Measurements from ENCODE around the gene KYNU.

The KYNU gene

GRCh38 chr2:143058851-143059250 lies 181.4 kb downstream of the KYNU start:
- H3K27me3 ChIP-seq (ENCODE audit: insufficient read depth, low read length) = no peaks in the 10 kb centered on the region
- no peaks in the 10 kb centered on the region for H3K36me3 ChIP-seq (ENCODE audit: insufficient read depth, low read length)
- H2AFZ ChIP-seq (ENCODE audit: low read length) = no peak overlapping the region
- H3K9ac ChIP-seq (ENCODE audit: low read length) = no peak overlapping the region
- H3K9me2 ChIP-seq (ENCODE audit: low read depth, low read length) = no peaks in the 10 kb centered on the region; the same call in 1 of the 2 replicates
- no peaks in the 10 kb centered on the region for H3K4me1 ChIP-seq (ENCODE audit: insufficient read depth, low read length, severe bottlenecking)
- no peaks in the 10 kb centered on the region for H3F3A ChIP-seq (ENCODE audit: insufficient read depth, low read length)
- H3K9me3 ChIP-seq (ENCODE audit: low read length) = peaks cover 7% of the 10 kb centered on the region; the same call in 1 of the 2 replicates
- H3K79me2 ChIP-seq (ENCODE audit: insufficient read depth, low read length) = no peaks in the 10 kb centered on the region
- no peak for TF ChIP-seq CTCF (IDR thresholded peaks at IDR 0.05; ENCODE audit: low read length)
- no peak for TF ChIP-seq EZH2 (IDR thresholded peaks at IDR 0.05; ENCODE audit: borderline replicate concordance, low read length)
- no peak overlapping the region for H3K4me2 ChIP-seq (ENCODE audit: low read length)
- H4K20me1 ChIP-seq (ENCODE audit: insufficient read depth, low read length) = no peaks in the 10 kb centered on the region
- no peak overlapping the region for H3K4me3 ChIP-seq (ENCODE audit: low read depth, low read length, poor library complexity, severe bottlenecking)
- no peak overlapping the region for H3K27ac ChIP-seq (ENCODE audit: low read depth, low read length, poor library complexity, severe bottlenecking)

GRCh38 chr2:143063612-143064200 lies 186.2 kb downstream of the KYNU start:
- Histone ChIP-seq H3K4me2 (ENCODE audit: low read length) (no peak overlapping the region), H3K27ac (ENCODE audit: low read depth, low read length, poor library complexity, severe bottlenecking) (no peak overlapping the region), H3K9me3 (ENCODE audit: low read length) (0 out of 2 replicates have a peak, but pooled peaks cover 4% of the 10 kb centered on the region), H3K9me2 (ENCODE audit: low read depth, low read length) (peaks cover 3% of the 10 kb centered on the region), H3K4me3 (ENCODE audit: low read depth, low read length, poor library complexity, severe bottlenecking) (no peak overlapping the region), H3K36me3 (ENCODE audit: insufficient read depth, low read length) (no peaks in the 10 kb centered on the region), H4K20me1 (ENCODE audit: insufficient read depth, low read length) (no peaks in the 10 kb centered on the region), H3K4me1 (ENCODE audit: insufficient read depth, low read length, severe bottlenecking) (no peaks in the 10 kb centered on the region), H3K9ac (ENCODE audit: low read length) (no peak overlapping the region), H2AFZ (ENCODE audit: low read length) (no peak overlapping the region), H3K27me3 (ENCODE audit: insufficient read depth, low read length) (no peaks in the 10 kb centered on the region), H3K79me2 (ENCODE audit: insufficient read depth, low read length) (no peaks in the 10 kb centered on the region), H3F3A (ENCODE audit: insufficient read depth, low read length) (no peaks in the 10 kb centered on the region)
- TF ChIP-seq EZH2 (IDR thresholded peaks at IDR 0.05; ENCODE audit: borderline replicate concordance, low read length) (no peak), CTCF (IDR thresholded peaks at IDR 0.05; ENCODE audit: low read length) (no peak)

GRCh38 chr2:143068094-143068493 lies 190.6 kb downstream of the KYNU start:
- Histone ChIP-seq H3K9me3 (ENCODE audit: low read length) (0 out of 2 replicates have a peak, but pooled peaks cover 4% of the 10 kb centered on the region), H3K4me1 (ENCODE audit: insufficient read depth, low read length, severe bottlenecking) (no peaks in the 10 kb centered on the region), H3K9ac (ENCODE audit: low read length) (no peak overlapping the region), H3K79me2 (ENCODE audit: insufficient read depth, low read length) (no peaks in the 10 kb centered on the region), H4K20me1 (ENCODE audit: insufficient read depth, low read length) (no peaks in the 10 kb centered on the region), H3K27me3 (ENCODE audit: insufficient read depth, low read length) (no peaks in the 10 kb centered on the region), H3F3A (ENCODE audit: insufficient read depth, low read length) (no peaks in the 10 kb centered on the region), H3K36me3 (ENCODE audit: insufficient read depth, low read length) (no peaks in the 10 kb centered on the region), H3K27ac (ENCODE audit: low read depth, low read length, poor library complexity, severe bottlenecking) (no peak overlapping the region), H2AFZ (ENCODE audit: low read length) (no peak overlapping the region), H3K4me3 (ENCODE audit: low read depth, low read length, poor library complexity, severe bottlenecking) (no peak overlapping the region), H3K9me2 (ENCODE audit: low read depth, low read length) (peaks cover 3% of the 10 kb centered on the region), H3K4me2 (ENCODE audit: low read length) (no peak overlapping the region)
- no peak for TF ChIP-seq CTCF (IDR thresholded peaks at IDR 0.05; ENCODE audit: low read length)
- no peak for TF ChIP-seq EZH2 (IDR thresholded peaks at IDR 0.05; ENCODE audit: borderline replicate concordance, low read length)
